ENCODE results near the gene CEP350. TPM values are rescaled to one million over a fixed set of nuclear protein-coding genes. Genes with fewer than 3 reads are reported as not detected.
"Not testable (repeated sequence)": the region's sequence is repeated elsewhere in the genome, so short reads cannot be mapped to it uniquely, and the experiment has no call there.

The CEP350 gene
- total RNA-seq, 8 experiments from 2014 or later, result 21.8 to 65.4 (median 49.5) TPM

DNA sequence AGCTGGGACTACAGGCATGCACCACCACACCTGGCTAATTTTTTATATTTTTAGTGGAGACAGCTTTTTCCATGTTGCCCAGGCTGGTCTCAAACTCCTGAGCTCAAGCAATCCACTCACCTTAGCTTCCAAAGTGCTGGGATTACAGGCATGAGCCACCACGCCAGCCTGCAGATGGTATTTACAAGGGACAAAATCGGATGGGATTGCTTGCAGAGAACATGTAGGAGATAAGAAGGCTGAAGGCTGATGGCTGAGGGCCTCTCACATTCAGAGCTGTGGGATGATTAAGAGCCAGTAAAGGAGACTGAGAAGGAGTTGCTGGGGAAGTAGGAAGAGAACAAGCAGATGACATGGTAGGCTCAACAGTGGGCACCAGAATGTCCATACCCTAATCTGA lies 176.0 kb downstream of the CEP350 start:
- Histone ChIP-seq H3K4me3 (no peak overlapping the region), H3K4me1 (replicated peaks in 1 of 2) (no peaks in the 10 kb centered on the region), H3K27ac (no peak overlapping the region)
- 42 to 100% (median 86%) methylated on average over 1 to 2 of the region's 2 CpGs; no CpG with 5 or more reads in 4 of the 10 experiments for WGBS, 10 experiments
- in situ Hi-C loops (cut with MboI; ENCODE audit: low pct_unique_long_range_greater_than_20kb in 2 of 9, low sequenced_read_pairs in 9 of 9, unreplicated experiment in 9 of 9), result no loop called here
- no peak for ATAC-seq (replicated peaks in 6 of 8)

DNA sequence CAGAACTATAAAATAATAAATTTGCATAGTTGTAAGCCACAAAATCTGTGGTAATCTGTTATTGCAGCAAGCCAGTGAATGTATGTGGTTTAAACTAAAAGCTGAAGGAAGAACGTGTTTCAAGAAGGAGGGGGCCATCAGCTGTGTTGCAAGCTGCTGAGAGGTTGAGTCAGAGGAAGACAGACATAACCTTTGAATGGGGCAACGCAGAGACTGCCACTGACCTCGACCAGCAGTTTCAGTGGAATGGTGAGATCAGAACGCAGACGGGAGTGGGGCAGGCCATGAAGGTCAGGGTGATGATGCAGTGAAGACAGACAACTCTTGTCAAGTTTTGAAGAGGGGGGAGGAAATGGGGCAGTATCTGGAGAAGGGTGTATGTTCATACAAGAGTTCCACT lies 176.9 kb downstream of the CEP350 start:
- Histone ChIP-seq H3K4me3 (no peak overlapping the region), H3K27ac (no peak overlapping the region), H3K4me1 (replicated peaks in 1 of 2) (no peaks in the 10 kb centered on the region)
- no peak for ATAC-seq (replicated peaks in 6 of 8)
- whole genome bisulfite sequencing, 10 experiments, result 13 to 93% (median 74%) methylated on average over 2 to 5 of the region's 5 CpGs; no CpG with 5 or more reads in 2 of the 10 experiments
- in situ Hi-C loops (cut with MboI; ENCODE audit: low pct_unique_long_range_greater_than_20kb in 2 of 9, low sequenced_read_pairs in 9 of 9, unreplicated experiment in 9 of 9), result no loop called here

DNA sequence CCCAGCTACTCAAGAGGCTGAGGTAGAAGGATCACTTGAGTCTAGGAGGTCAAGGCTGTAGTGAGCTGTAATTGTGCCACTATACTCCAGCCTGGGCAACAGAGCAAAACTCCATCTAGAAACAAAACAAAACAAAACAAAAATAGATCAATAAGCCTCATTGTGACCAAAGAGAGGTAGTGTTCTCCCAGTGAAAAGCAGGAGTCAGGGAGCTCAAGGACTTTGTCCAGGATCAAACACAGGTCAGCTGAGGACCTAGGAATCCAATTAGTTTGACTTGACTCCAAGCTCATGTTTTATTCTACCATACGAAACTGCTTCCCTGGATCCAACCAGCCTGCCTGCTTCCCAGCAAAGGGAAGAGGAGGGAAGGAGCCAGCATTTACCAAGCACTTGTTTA lies 178.6 kb downstream of the CEP350 start:
- Histone ChIP-seq H3K4me3 (no peak overlapping the region), H3K4me1 (replicated peaks in 1 of 2) (no peaks in the 10 kb centered on the region), H3K27ac (no peak overlapping the region)
- no peak for ATAC-seq (replicated peaks in 6 of 8)
- in situ Hi-C loops (cut with MboI; ENCODE audit: low pct_unique_long_range_greater_than_20kb in 2 of 9, low sequenced_read_pairs in 9 of 9, unreplicated experiment in 9 of 9), result no loop called here
- WGBS, 10 experiments, result 50 to 56% (median 50%) methylated on average over 1 of the region's 1 CpG; no CpG with 5 or more reads in 7 of the 10 experiments

DNA sequence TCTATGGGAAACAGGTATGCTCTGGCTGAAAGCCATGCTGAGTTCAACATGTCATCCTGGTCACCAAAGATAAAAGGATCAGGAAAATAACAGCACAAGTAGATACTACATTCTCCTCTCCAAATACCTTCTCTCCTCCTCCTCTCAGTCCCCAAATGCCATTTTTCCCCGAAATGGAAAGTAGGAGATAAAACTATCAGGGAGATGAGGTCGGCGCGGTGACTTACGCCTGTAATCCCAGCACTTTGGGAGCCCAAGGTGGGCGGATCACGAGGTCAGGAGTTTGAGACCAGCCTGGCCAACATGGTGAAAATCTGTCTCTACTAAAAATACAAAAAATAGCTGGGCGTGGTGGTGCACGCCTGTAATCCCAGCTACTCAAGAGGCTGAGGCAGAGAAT lies 179.1 kb downstream of the CEP350 start:
- H3K27ac ChIP-seq; in situ Hi-C loops (cut with MboI; ENCODE audit: low pct_unique_long_range_greater_than_20kb in 2 of 9, low sequenced_read_pairs in 9 of 9, unreplicated experiment in 9 of 9); ATAC-seq (replicated peaks in 6 of 8); H3K4me3 ChIP-seq; H3K4me1 ChIP-seq (replicated peaks in 1 of 2): not testable (repeated sequence)
- 20 to 90% (median 79%) methylated on average over 1 to 9 of the region's 9 CpGs; no CpG with 5 or more reads in 2 of the 10 experiments for WGBS, 10 experiments

DNA sequence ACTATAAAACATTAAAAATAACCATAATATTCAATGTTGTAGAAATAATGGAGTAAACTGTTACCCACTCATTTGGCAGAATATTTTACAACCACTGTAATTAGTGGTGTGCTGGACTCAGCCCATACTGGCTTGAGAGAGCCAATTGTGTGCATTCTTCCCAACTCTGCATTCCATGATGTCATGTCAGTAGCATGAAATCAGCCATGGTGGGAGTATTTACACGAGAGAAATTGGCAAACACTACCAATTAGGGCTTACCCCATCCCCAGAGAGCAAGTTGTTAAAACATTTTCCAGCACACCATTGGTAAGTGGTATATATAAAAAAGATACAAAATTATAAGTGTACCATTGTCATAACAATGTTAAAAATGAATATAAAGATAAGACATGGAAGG lies 180.9 kb downstream of the CEP350 start:
- 0 to 71% (median 38%) methylated on average over 1 of the region's 1 CpG; no CpG with 5 or more reads in 1 of the 10 experiments for WGBS, 10 experiments

DNA sequence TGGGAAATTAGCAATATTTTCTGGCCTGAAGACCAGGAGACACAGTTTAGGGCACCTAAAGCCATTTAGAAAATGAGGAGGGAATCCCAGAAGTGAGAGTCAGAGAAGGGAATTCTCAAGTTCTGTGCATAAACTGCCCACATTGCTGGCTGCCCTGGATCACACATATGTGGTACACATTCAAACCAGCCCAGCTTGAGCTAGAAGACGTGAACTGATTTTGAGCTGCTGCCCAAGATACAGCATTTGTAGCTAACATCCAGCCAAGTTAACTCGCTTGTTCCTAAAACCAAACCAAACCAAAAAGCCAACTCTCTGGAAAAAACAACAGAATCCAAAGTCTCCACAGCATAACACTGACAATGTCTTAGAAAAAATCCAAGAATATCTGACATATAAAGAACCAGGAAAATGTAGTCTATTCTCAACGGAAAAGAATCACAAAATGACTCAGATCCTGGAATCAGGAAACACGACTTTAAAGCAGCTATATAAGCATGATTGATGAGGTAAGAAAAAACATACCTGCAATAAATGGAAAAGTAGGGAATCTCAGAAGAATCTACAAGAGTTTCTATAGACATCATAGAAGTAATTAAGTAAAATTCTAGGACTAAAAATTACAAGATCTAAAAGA lies 181.8 kb downstream of the CEP350 start:
- no peak overlapping the region for H3K27ac ChIP-seq
- WGBS, 10 experiments, result 3 to 83% (median 57%) methylated on average over 2 to 4 of the region's 4 CpGs
- H3K4me3 ChIP-seq, result no peak overlapping the region
- in situ Hi-C loops (cut with MboI; ENCODE audit: low pct_unique_long_range_greater_than_20kb in 2 of 9, low sequenced_read_pairs in 9 of 9, unreplicated experiment in 9 of 9), result no loop called here
- no peaks in the 10 kb centered on the region for H3K4me1 ChIP-seq (replicated peaks in 1 of 2)
- peak in 1 of 8 experiments; percentile 43 for ATAC-seq (replicated peaks in 6 of 8)

More for the DNA sequence above, 180.9 kb downstream of the CEP350 start:
- in situ Hi-C loops (cut with MboI; ENCODE audit: low pct_unique_long_range_greater_than_20kb in 2 of 9, low sequenced_read_pairs in 9 of 9, unreplicated experiment in 9 of 9), result no loop called here
- H3K27ac ChIP-seq, result no peak overlapping the region
- no peaks in the 10 kb centered on the region for H3K4me1 ChIP-seq (replicated peaks in 1 of 2)
- H3K4me3 ChIP-seq, result no peak overlapping the region
- no peak for ATAC-seq (replicated peaks in 6 of 8)

DNA sequence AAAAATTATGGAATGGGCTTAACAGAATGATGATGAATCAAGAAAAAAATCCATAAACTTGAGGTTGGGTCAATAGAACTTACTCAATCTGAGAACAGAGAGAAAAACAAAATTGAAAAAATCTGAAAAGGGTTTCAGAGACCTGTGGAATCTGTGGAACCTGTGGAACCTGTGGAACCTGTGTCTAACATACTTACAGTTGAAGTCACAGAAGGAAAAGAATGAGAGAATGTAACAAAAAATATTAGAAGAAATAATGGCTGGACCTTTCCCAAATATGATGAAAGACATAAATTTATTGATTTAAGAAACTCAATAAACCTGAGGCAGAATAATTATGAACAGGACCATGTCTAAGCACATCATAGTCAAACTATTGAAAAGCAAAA lies 182.4 kb downstream of the CEP350 start:
- ATAC-seq (replicated peaks in 6 of 8), result no peak

DNA sequence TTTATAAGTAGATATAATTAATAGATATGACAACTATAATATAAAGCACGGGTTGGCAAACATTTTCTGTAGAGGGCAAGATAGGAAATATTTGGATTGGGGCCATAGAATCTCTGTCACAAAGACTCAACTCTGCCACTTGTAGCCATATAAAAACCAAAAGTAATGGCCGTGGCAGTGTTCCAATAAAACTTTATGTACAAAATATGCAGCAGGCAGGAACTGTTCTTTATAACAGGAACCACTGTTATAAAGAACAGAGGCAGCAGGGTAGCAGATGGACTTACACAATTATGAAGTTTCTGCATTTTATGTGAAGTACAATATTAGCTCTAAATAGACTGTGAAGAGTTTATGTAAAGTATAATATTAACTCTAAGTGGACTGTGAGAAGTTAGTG lies 183.2 kb downstream of the CEP350 start:
- Histone ChIP-seq H3K27ac (no peak overlapping the region), H3K4me3 (no peak overlapping the region), H3K4me1 (replicated peaks in 1 of 2) (no peaks in the 10 kb centered on the region)
- in situ Hi-C loops (cut with MboI; ENCODE audit: low pct_unique_long_range_greater_than_20kb in 2 of 9, low sequenced_read_pairs in 9 of 9, unreplicated experiment in 9 of 9), result no loop called here
- no peak for ATAC-seq (replicated peaks in 6 of 8)
- WGBS, 10 experiments, result 0 to 76% (median 60%) methylated on average over 1 to 2 of the region's 2 CpGs

More for the DNA sequence above, 182.4 kb downstream of the CEP350 start:
- Histone ChIP-seq H3K4me1 (replicated peaks in 1 of 2) (no peaks in the 10 kb centered on the region), H3K27ac (no peak overlapping the region), H3K4me3 (no peak overlapping the region)
- in situ Hi-C loops (cut with MboI; ENCODE audit: low pct_unique_long_range_greater_than_20kb in 2 of 9, low sequenced_read_pairs in 9 of 9, unreplicated experiment in 9 of 9), result no loop called here

DNA sequence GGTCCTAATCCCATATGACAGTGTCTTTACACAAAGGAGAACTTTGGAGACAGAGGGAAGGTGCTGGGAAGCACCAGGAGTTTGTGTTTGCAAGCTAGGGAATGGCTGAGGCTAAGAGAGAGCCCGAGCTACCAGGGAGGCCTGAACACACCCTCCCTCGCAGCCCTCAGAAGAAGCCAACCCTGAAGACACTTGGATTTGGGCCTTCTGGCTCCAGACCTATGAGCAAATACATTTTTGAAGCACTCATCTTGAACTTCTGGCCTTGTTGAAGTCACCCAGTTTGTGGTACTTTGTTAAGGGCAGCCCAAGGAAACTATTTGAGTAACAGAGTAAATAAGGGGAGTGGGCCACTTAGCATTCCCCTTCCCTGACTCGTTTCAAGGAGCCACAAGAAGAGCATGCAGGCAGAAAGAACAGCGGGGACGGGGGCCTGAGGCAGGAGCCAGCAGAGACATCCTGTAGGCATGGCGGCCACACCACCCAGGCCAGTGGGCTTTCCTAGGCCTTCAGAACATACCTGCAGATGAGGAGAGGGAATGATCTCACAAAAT lies 186.8 kb downstream of the CEP350 start:
- no peak for ATAC-seq (replicated peaks in 6 of 8)
- H3K4me1 ChIP-seq (replicated peaks in 1 of 2), result no peaks in the 10 kb centered on the region
- WGBS, 10 experiments, result 0 to 82% (median 76%) methylated on average over 1 to 6 of the region's 6 CpGs; no CpG with 5 or more reads in 3 of the 10 experiments
- H3K4me3 ChIP-seq, result no peak overlapping the region
- in situ Hi-C loops (cut with MboI; ENCODE audit: low pct_unique_long_range_greater_than_20kb in 2 of 9, low sequenced_read_pairs in 9 of 9, unreplicated experiment in 9 of 9), result no loop called here
- no peak overlapping the region for H3K27ac ChIP-seq

DNA sequence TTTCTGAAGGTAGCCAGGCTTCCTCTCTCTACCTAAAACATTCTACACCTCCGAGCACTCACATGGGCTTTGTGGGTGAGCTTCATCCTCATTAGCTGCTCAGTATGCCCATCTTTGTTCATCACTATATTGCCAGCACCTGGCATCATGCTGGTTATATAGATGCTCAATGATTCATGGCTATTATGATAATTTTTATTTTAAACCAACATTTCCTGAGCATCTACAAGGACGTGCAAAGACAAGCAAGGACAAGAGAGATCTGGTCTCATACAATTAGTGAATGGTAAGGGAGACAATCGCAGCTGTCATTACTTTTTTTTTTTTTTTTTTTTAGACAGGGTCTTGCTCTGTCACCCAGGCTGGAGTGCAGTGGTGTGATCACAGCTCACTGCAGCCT lies 188.7 kb downstream of the CEP350 start:
- in situ Hi-C loops (cut with MboI; ENCODE audit: low pct_unique_long_range_greater_than_20kb in 2 of 9, low sequenced_read_pairs in 9 of 9, unreplicated experiment in 9 of 9), result no loop called here
- H3K27ac ChIP-seq, result no peak overlapping the region
- ATAC-seq (replicated peaks in 6 of 8), result no peak
- 33 to 100% (median 82%) methylated on average over 1 to 3 of the region's 3 CpGs; no CpG with 5 or more reads in 2 of the 10 experiments for WGBS, 10 experiments
- no peaks in the 10 kb centered on the region for H3K4me1 ChIP-seq (replicated peaks in 1 of 2)
- H3K4me3 ChIP-seq, result no peak overlapping the region

DNA sequence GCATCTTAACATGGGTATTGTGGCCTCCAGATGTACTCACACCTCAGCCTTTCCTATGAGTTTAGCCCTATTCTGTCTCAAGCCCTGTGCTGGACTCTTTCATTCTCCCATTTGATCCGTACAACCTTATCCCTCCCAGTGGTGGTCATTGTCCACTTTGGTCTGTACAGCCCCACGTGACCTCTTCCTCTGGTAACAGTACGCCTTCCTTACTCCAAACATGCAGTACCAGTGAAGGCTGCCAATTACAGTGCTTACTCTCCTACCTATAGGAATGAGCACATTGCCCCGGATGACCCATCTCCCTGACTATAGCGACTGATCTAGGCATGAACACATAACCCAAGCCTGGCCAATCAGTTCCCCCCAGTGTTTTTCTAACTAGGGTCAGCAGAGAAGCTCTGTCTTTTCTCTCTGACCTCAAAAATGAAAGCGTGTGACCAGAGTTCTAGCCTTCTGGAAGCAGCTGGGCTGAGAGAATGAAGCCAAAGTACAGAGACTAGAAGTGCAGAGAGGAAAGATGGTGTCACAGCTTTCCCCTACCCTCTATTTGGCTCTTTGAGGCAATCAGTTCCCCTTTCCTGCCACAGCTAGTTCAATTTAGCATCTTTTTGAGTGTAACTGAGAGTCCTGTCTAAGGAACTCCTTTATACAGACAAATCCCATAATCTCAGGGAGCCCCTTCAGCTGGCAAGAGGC lies 190.2 kb downstream of the CEP350 start:
- in situ Hi-C loops (cut with MboI; ENCODE audit: low pct_unique_long_range_greater_than_20kb in 2 of 9, low sequenced_read_pairs in 9 of 9, unreplicated experiment in 9 of 9), result no loop called here
- 24 to 100% (median 76%) methylated on average over 3 to 6 of the region's 6 CpGs; no CpG with 5 or more reads in 2 of the 10 experiments for WGBS, 10 experiments
- H3K27ac ChIP-seq, result no peak overlapping the region
- H3K4me3 ChIP-seq, result no peak overlapping the region
- no peaks in the 10 kb centered on the region for H3K4me1 ChIP-seq (replicated peaks in 1 of 2)
- ATAC-seq (replicated peaks in 6 of 8), result no peak

DNA sequence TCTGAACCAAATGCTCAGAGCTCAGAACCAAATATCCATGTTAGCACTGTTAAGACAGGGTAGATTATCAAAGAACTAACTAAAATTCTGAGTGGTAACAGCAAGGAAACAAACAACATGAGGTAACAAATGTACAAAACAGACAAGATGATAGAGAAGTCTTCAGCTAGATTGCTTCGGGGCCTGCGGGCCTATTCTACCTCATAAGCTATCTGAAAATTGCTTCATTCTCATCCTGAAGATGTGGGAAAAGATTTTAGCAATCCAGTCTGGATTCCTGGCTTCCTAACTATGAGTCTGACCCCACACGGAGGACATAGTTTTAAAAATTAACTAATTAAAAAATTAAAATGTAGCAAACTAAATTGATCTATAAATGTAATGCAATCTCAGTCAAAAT lies 190.8 kb downstream of the CEP350 start:
- H3K27ac ChIP-seq, result no peak overlapping the region
- ATAC-seq (replicated peaks in 6 of 8), result no peak
- 65 to 100% (median 92%) methylated on average over 1 to 3 of the region's 3 CpGs for WGBS, 10 experiments
- in situ Hi-C loops (cut with MboI; ENCODE audit: low pct_unique_long_range_greater_than_20kb in 2 of 9, low sequenced_read_pairs in 9 of 9, unreplicated experiment in 9 of 9), result no loop called here
- H3K4me1 ChIP-seq (replicated peaks in 1 of 2), result no peaks in the 10 kb centered on the region
- H3K4me3 ChIP-seq, result no peak overlapping the region

DNA sequence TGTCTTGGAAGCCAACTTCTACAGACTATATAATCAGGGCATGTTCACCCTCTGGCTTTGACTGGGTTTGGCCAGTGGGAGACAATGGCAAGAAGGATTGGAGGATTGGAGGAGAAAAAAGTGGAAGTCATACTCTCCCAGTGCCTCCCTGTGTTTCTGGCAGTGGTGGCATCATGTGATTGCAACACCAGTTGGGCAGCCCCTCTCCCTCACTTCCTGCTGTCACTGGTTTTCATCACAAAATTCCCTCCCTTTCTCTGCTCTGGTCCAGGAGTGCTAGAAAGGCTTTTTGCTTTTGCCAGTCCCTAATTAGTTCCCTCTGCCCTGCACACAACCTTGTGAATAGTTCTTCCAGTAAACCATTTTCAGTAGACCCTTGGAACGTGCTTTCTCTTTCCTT lies 196.4 kb downstream of the CEP350 start:
- WGBS, 10 experiments, result 20 to 100% (median 86%) methylated on average over 1 of the region's 1 CpG; no CpG with 5 or more reads in 1 of the 10 experiments
- Histone ChIP-seq H3K4me3 (no peak overlapping the region), H3K27ac (no peak overlapping the region), H3K4me1 (replicated peaks in 1 of 2) (peaks cover 9 to 10% of the 10 kb centered on the region in 2 donors)
- in situ Hi-C loops (cut with MboI; ENCODE audit: low pct_unique_long_range_greater_than_20kb in 2 of 9, low sequenced_read_pairs in 9 of 9, unreplicated experiment in 9 of 9), result loop anchor here in 2 of 9 experiments (25.0 kb wide), 2 partner anchors 89 to 189 kb away; partner anchors contain the start of gene CEP350 (in 1 of the 2)
- no peak for ATAC-seq (replicated peaks in 6 of 8)

Data from motor neuron (in vitro differentiated cells).